ENCODE data around the gene TBK1. TPM values are rescaled to one million over a fixed set of nuclear protein-coding genes. Genes with fewer than 3 reads are reported as not detected.

Gene TBK1
- 32.7 TPM for polyA plus RNA-seq (2012; ENCODE audit: missing spikeins)

- DNase-seq (ENCODE audit: insufficient read length) (peak; percentile 74), FAIRE-seq (peak; percentile 95)
- peak; percentile 73 for TF ChIP-seq POLR2AphosphoS5 (IDR thresholded peaks at IDR 0.05; ENCODE audit: low read depth, low read length)
- TF ChIP-seq POLR2A (IDR thresholded peaks at IDR 0.05; ENCODE audit: low read depth, low read length), result peak; percentile 90
- TF ChIP-seq TAF1 (IDR thresholded peaks at IDR 0.05; ENCODE audit: borderline replicate concordance, low read depth, low read length), result peak; percentile 22; the same call in 1 of the 2 replicates
Observed at GRCh38 chr12:64451687-64452558, at the start of gene TBK1. TBK1 (plus strand) TSS chr12:64452120; CDS start chr12:64455871, 3,751 bp downstream.

- DNase-seq (ENCODE audit: insufficient read length) (no peak), FAIRE-seq (no peak)
- no peak for TF ChIP-seq TAF1 (IDR thresholded peaks at IDR 0.05; ENCODE audit: borderline replicate concordance, low read depth, low read length)
- TF ChIP-seq POLR2A (IDR thresholded peaks at IDR 0.05; ENCODE audit: low read depth, low read length), result no peak
- no peak for TF ChIP-seq POLR2AphosphoS5 (IDR thresholded peaks at IDR 0.05; ENCODE audit: low read depth, low read length)
Observed at GRCh38 chr12:64402181-64402580, 49.7 kb upstream of the TBK1 start.

- TF ChIP-seq POLR2AphosphoS5 (IDR thresholded peaks at IDR 0.05; ENCODE audit: low read depth, low read length), result peak; percentile 95
- peak; percentile 80 for TF ChIP-seq TAF1 (IDR thresholded peaks at IDR 0.05; ENCODE audit: borderline replicate concordance, low read depth, low read length)
- TF ChIP-seq POLR2A (IDR thresholded peaks at IDR 0.05; ENCODE audit: low read depth, low read length), result peak; percentile 93
- DNase-seq (ENCODE audit: insufficient read length), result peak; percentile 87
- peak; percentile 92 for FAIRE-seq
Observed at GRCh38 chr12:64403707-64404469, 48.0 kb upstream of the TBK1 start, which contains the start of gene XPOT. XPOT (plus strand) TSS chr12:64404392; CDS start chr12:64410036, 5,644 bp downstream.

GRCh38 chr12:64404470-64405256 lies 47.3 kb upstream of the TBK1 start:
- FAIRE-seq (no peak), DNase-seq (ENCODE audit: insufficient read length) (peak; percentile 34)
- no peak for TF ChIP-seq TAF1 (IDR thresholded peaks at IDR 0.05; ENCODE audit: borderline replicate concordance, low read depth, low read length)
- TF ChIP-seq POLR2AphosphoS5 (IDR thresholded peaks at IDR 0.05; ENCODE audit: low read depth, low read length), result peak; percentile 23; the same call in 1 of the 2 replicates

GRCh38 chr12:64407342-64408223 lies 44.3 kb upstream of the TBK1 start:
- DNase-seq (ENCODE audit: insufficient read length), result no peak
- FAIRE-seq, result no peak
- no peak for TF ChIP-seq POLR2A (IDR thresholded peaks at IDR 0.05; ENCODE audit: low read depth, low read length)
- TF ChIP-seq TAF1 (IDR thresholded peaks at IDR 0.05; ENCODE audit: borderline replicate concordance, low read depth, low read length), result no peak
- no peak for TF ChIP-seq POLR2AphosphoS5 (IDR thresholded peaks at IDR 0.05; ENCODE audit: low read depth, low read length)

- DNase-seq (ENCODE audit: insufficient read length) (no peak), FAIRE-seq (no peak)
- TF ChIP-seq POLR2AphosphoS5 (IDR thresholded peaks at IDR 0.05; ENCODE audit: low read depth, low read length) (no peak), POLR2A (IDR thresholded peaks at IDR 0.05; ENCODE audit: low read depth, low read length) (no peak), TAF1 (IDR thresholded peaks at IDR 0.05; ENCODE audit: borderline replicate concordance, low read depth, low read length) (no peak)
Observed at GRCh38 chr12:64411427-64411826, 40.5 kb upstream of the TBK1 start.

GRCh38 chr12:64412459-64412858 lies 39.5 kb upstream of the TBK1 start:
- FAIRE-seq (no peak), DNase-seq (ENCODE audit: insufficient read length) (no peak)
- no peak for TF ChIP-seq POLR2A (IDR thresholded peaks at IDR 0.05; ENCODE audit: low read depth, low read length)
- no peak for TF ChIP-seq TAF1 (IDR thresholded peaks at IDR 0.05; ENCODE audit: borderline replicate concordance, low read depth, low read length)
- no peak for TF ChIP-seq POLR2AphosphoS5 (IDR thresholded peaks at IDR 0.05; ENCODE audit: low read depth, low read length)

GRCh38 chr12:64413884-64414283 lies 38.0 kb upstream of the TBK1 start:
- no peak for FAIRE-seq
- no peak for DNase-seq (ENCODE audit: insufficient read length)
- TF ChIP-seq POLR2AphosphoS5 (IDR thresholded peaks at IDR 0.05; ENCODE audit: low read depth, low read length), result no peak
- no peak for TF ChIP-seq POLR2A (IDR thresholded peaks at IDR 0.05; ENCODE audit: low read depth, low read length)
- no peak for TF ChIP-seq TAF1 (IDR thresholded peaks at IDR 0.05; ENCODE audit: borderline replicate concordance, low read depth, low read length)

GRCh38 chr12:64418209-64418608 lies 33.7 kb upstream of the TBK1 start:
- TF ChIP-seq TAF1 (IDR thresholded peaks at IDR 0.05; ENCODE audit: borderline replicate concordance, low read depth, low read length), result no peak
- TF ChIP-seq POLR2A (IDR thresholded peaks at IDR 0.05; ENCODE audit: low read depth, low read length), result no peak
- TF ChIP-seq POLR2AphosphoS5 (IDR thresholded peaks at IDR 0.05; ENCODE audit: low read depth, low read length), result no peak
- no peak for FAIRE-seq
- no peak for DNase-seq (ENCODE audit: insufficient read length)

GRCh38 chr12:64419696-64420095 lies 32.2 kb upstream of the TBK1 start:
- TF ChIP-seq TAF1 (IDR thresholded peaks at IDR 0.05; ENCODE audit: borderline replicate concordance, low read depth, low read length) (no peak), POLR2AphosphoS5 (IDR thresholded peaks at IDR 0.05; ENCODE audit: low read depth, low read length) (no peak), POLR2A (IDR thresholded peaks at IDR 0.05; ENCODE audit: low read depth, low read length) (no peak)
- FAIRE-seq, result peak; percentile 9
- DNase-seq (ENCODE audit: insufficient read length), result no peak

Measured in GM12892 (cell line).